GM12875 (cell line): ENCODE results near the gene PCDHB14.
"Not testable (repeated sequence)": the region's sequence is repeated elsewhere in the genome, so short reads cannot be mapped to it uniquely, and the experiment has no call there.

Experiments used
- H3K4me3 ChIP-seq: one replicate; pipeline ENCODE4 v1.5.1; 2011; ENCODE audit warnings: low read depth, low read length, control low read depth
- CTCF ChIP-seq: IDR thresholded peaks from 2 replicates; pipeline ENCODE4 v1.5.1; 2011; ENCODE audit warnings: low read depth, mild to moderate bottlenecking, control low read depth, inconsistent platforms, low read length, moderate library complexity, borderline replicate concordance; ENCODE audit not compliant: insufficient read depth

PCDHB14 gene

GRCh38 chr5:141208478-141208877, 14.7 kb upstream of the PCDHB14 start, which contains the start of gene PCDHB12:
Gene PCDHB12, plus strand, starts transcription at chr5:141208719. Its CDS starts 189 bp downstream, at chr5:141208908.
- no peak for TF ChIP-seq CTCF
- no peak within 1 kb of the TSS for H3K4me3 ChIP-seq

GRCh38 chr5:141210281-141210680, 12.9 kb upstream of the PCDHB14 start:
- not testable (repeated sequence) for H3K4me3 ChIP-seq

GRCh38 chr5:141210849-141211248, 12.3 kb upstream of the PCDHB14 start:
- H3K4me3 ChIP-seq, result not testable (repeated sequence)

- H3K4me3 ChIP-seq, result not testable (repeated sequence)
These were observed 9.3 kb upstream of the PCDHB14 start, which contains the start of gene PCDHB13 for GRCh38 chr5:141213656-141214339. Gene PCDHB13, plus strand, starts transcription at chr5:141213919. Its CDS starts 205 bp downstream, at chr5:141214124.

- not testable (repeated sequence) for H3K4me3 ChIP-seq
These were observed 8.6 kb upstream of the PCDHB14 start for GRCh38 chr5:141214583-141214982.

GRCh38 chr5:141215504-141215903, 7.6 kb upstream of the PCDHB14 start:
- not testable (repeated sequence) for H3K4me3 ChIP-seq

GRCh38 chr5:141216035-141216434, 7.1 kb upstream of the PCDHB14 start:
- H3K4me3 ChIP-seq, result not testable (repeated sequence)

- H3K4me3 ChIP-seq, result not testable (repeated sequence)
These were observed 1.7 kb downstream of the PCDHB14 start for GRCh38 chr5:141224844-141225243.

- H3K4me3 ChIP-seq, result not testable (repeated sequence)
These were observed 2.3 kb downstream of the PCDHB14 start for GRCh38 chr5:141225421-141225820.

- H3K4me3 ChIP-seq, result no peak overlapping the region
- no peak for TF ChIP-seq CTCF
These were observed 11.0 kb downstream of the PCDHB14 start for GRCh38 chr5:141234109-141234667.

GRCh38 chr5:141235922-141236321, 12.8 kb downstream of the PCDHB14 start:
- H3K4me3 ChIP-seq, result not testable (repeated sequence)

- TF ChIP-seq CTCF, result no peak
- no peak overlapping the region for H3K4me3 ChIP-seq
These were observed 13.6 kb downstream of the PCDHB14 start for GRCh38 chr5:141236516-141237313.
